ENCODE data around the gene MRPL36.

Gene MRPL36

GRCh38 chr5:1755321-1755949 is 44.2 kb downstream of the MRPL36 start:
- H3K4me3 ChIP-seq (ENCODE audit: low read length) = no peak overlapping the region
- H3K27ac ChIP-seq (ENCODE audit: low read length) = no peak overlapping the region
- H3K27me3 ChIP-seq (ENCODE audit: low read depth, low read length) = no peaks in the 10 kb centered on the region
- no peaks in the 10 kb centered on the region for H3K9me3 ChIP-seq (ENCODE audit: insufficient read depth, low read length)
- H4K20me1 ChIP-seq (ENCODE audit: insufficient read depth, low read length) = no peaks in the 10 kb centered on the region
- H3K4me2 ChIP-seq (ENCODE audit: low read length) = no peak overlapping the region
- H3K79me2 ChIP-seq (ENCODE audit: low read length) = no peaks in the 10 kb centered on the region
- H2AFZ ChIP-seq (ENCODE audit: low read depth, low read length) = no peak overlapping the region
- no peak for TF ChIP-seq CTCF (IDR thresholded peaks at IDR 0.05; ENCODE audit: low read depth, low read length)
- TF ChIP-seq EZH2phosphoT487 (IDR thresholded peaks at IDR 0.05; ENCODE audit: low read depth) = no peak
- no peaks in the 10 kb centered on the region for H3K4me1 ChIP-seq (ENCODE audit: low read length)
- H3K36me3 ChIP-seq (replicated peaks; ENCODE audit: low read depth, low read length) = no peaks in the 10 kb centered on the region
- no peak overlapping the region for H3K9ac ChIP-seq (ENCODE audit: low read length)

GRCh38 chr5:1754531-1755220 is 45.0 kb downstream of the MRPL36 start:
- no peaks in the 10 kb centered on the region for H4K20me1 ChIP-seq (ENCODE audit: insufficient read depth, low read length)
- no peaks in the 10 kb centered on the region for H3K36me3 ChIP-seq (replicated peaks; ENCODE audit: low read depth, low read length)
- H3K4me2 ChIP-seq (ENCODE audit: low read length) = no peak overlapping the region
- no peaks in the 10 kb centered on the region for H3K27me3 ChIP-seq (ENCODE audit: low read depth, low read length)
- no peak overlapping the region for H3K27ac ChIP-seq (ENCODE audit: low read length)
- no peaks in the 10 kb centered on the region for H3K9me3 ChIP-seq (ENCODE audit: insufficient read depth, low read length)
- no peak overlapping the region for H2AFZ ChIP-seq (ENCODE audit: low read depth, low read length)
- H3K4me1 ChIP-seq (ENCODE audit: low read length) = no peaks in the 10 kb centered on the region
- H3K4me3 ChIP-seq (ENCODE audit: low read length) = no peak overlapping the region
- H3K9ac ChIP-seq (ENCODE audit: low read length) = no peak overlapping the region
- TF ChIP-seq CTCF (IDR thresholded peaks at IDR 0.05; ENCODE audit: low read depth, low read length) (no peak), EZH2phosphoT487 (IDR thresholded peaks at IDR 0.05; ENCODE audit: low read depth) (no peak)
- no peaks in the 10 kb centered on the region for H3K79me2 ChIP-seq (ENCODE audit: low read length)

GRCh38 chr5:1753490-1753889 is 46.1 kb downstream of the MRPL36 start:
- Histone ChIP-seq H3K4me3 (ENCODE audit: low read length) (no peak overlapping the region), H2AFZ (ENCODE audit: low read depth, low read length) (no peak overlapping the region), H3K79me2 (ENCODE audit: low read length) (no peaks in the 10 kb centered on the region), H3K4me1 (ENCODE audit: low read length) (no peaks in the 10 kb centered on the region), H3K9ac (ENCODE audit: low read length) (no peak overlapping the region), H3K36me3 (replicated peaks; ENCODE audit: low read depth, low read length) (no peaks in the 10 kb centered on the region), H3K4me2 (ENCODE audit: low read length) (no peak overlapping the region), H3K27me3 (ENCODE audit: low read depth, low read length) (no peaks in the 10 kb centered on the region), H4K20me1 (ENCODE audit: insufficient read depth, low read length) (no peaks in the 10 kb centered on the region), H3K9me3 (ENCODE audit: insufficient read depth, low read length) (no peaks in the 10 kb centered on the region), H3K27ac (ENCODE audit: low read length) (no peak overlapping the region)
- TF ChIP-seq EZH2phosphoT487 (IDR thresholded peaks at IDR 0.05; ENCODE audit: low read depth) (no peak), CTCF (IDR thresholded peaks at IDR 0.05; ENCODE audit: low read depth, low read length) (no peak)

- H3K9me3 ChIP-seq (ENCODE audit: insufficient read depth, low read length) = no peaks in the 10 kb centered on the region
- no peaks in the 10 kb centered on the region for H3K4me1 ChIP-seq (ENCODE audit: low read length)
- no peak overlapping the region for H3K4me2 ChIP-seq (ENCODE audit: low read length)
- H3K79me2 ChIP-seq (ENCODE audit: low read length) = no peaks in the 10 kb centered on the region
- no peaks in the 10 kb centered on the region for H3K27me3 ChIP-seq (ENCODE audit: low read depth, low read length)
- no peaks in the 10 kb centered on the region for H4K20me1 ChIP-seq (ENCODE audit: insufficient read depth, low read length)
- H3K4me3 ChIP-seq (ENCODE audit: low read length) = no peak overlapping the region
- no peak overlapping the region for H2AFZ ChIP-seq (ENCODE audit: low read depth, low read length)
- no peak overlapping the region for H3K27ac ChIP-seq (ENCODE audit: low read length)
- no peak overlapping the region for H3K9ac ChIP-seq (ENCODE audit: low read length)
- H3K36me3 ChIP-seq (replicated peaks; ENCODE audit: low read depth, low read length) = no peaks in the 10 kb centered on the region
- no peak for TF ChIP-seq EZH2phosphoT487 (IDR thresholded peaks at IDR 0.05; ENCODE audit: low read depth)
Observed at GRCh38 chr5:1752881-1753280, 46.8 kb downstream of the MRPL36 start.

All from OCI-LY3 (cell line).